ENCODE measurements around the gene CCDC136.

Gene CCDC136

DNA sequence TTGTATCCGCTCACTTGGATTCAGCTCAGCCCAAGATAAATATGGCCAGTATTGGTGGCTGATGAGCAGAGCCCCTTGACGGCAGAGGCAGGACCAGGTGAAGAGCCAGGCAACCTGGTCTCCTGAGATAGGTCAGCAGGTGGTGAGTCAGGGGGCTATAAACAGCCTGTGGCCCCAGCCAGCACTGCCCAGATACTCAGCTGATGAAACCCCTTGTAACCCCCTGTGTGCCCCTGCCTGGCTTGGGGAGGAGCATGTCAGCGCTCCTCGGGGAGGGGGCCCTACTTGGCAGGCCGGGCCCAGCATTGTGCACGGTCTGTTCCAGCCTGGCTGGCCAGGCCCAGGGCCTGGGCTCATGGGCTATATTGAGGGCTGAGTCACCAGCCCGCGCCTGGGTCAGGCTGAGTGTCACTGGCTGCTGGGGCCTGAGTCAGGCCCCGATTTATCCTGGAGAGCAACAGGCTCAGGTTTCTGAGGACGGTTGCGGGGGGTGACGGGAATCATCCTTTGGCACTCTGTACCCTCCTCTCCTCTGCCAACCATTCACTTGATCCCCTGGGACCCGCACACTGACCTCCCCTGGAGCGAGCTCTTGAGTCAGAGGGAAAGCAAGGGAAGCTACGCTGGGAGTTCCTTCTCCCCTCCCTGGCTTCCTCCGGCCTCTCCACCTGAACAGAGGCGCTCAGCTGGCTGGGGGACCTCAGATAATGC is 35.6 kb downstream of the CCDC136 start:
- no peaks in the 10 kb centered on the region for H4K20me1 ChIP-seq (ENCODE audit: insufficient read depth, low read length, poor library complexity, severe bottlenecking)

GRCh38 chr7:128827971-128828711 is 36.4 kb downstream of the CCDC136 start:
- TF ChIP-seq, protein P1, sequence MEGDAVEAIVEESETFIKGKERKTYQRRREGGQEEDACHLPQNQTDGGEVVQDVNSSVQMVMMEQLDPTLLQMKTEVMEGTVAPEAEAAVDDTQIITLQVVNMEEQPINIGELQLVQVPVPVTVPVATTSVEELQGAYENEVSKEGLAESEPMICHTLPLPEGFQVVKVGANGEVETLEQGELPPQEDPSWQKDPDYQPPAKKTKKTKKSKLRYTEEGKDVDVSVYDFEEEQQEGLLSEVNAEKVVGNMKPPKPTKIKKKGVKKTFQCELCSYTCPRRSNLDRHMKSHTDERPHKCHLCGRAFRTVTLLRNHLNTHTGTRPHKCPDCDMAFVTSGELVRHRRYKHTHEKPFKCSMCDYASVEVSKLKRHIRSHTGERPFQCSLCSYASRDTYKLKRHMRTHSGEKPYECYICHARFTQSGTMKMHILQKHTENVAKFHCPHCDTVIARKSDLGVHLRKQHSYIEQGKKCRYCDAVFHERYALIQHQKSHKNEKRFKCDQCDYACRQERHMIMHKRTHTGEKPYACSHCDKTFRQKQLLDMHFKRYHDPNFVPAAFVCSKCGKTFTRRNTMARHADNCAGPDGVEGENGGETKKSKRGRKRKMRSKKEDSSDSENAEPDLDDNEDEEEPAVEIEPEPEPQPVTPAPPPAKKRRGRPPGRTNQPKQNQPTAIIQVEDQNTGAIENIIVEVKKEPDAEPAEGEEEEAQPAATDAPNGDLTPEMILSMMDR (conservative IDR thresholded peaks at IDR 0.05; ENCODE audit: low read length) = no peak
- TF ChIP-seq EZH2phosphoT487 (IDR thresholded peaks at IDR 0.05; ENCODE audit: borderline replicate concordance) = no peak
- Histone ChIP-seq H3K9ac (ENCODE audit: low read depth, low read length, poor library complexity, severe bottlenecking) (no peak overlapping the region), H3K4me2 (ENCODE audit: low read depth, low read length, poor library complexity, severe bottlenecking) (no peak overlapping the region), H3K79me2 (ENCODE audit: insufficient read depth, low read length) (peaks cover 11% of the 10 kb centered on the region), H3K4me1 (ENCODE audit: insufficient read depth, low read length, poor library complexity, severe bottlenecking) (peaks cover 21% of the 10 kb centered on the region), H3K4me3 (ENCODE audit: low read length, poor library complexity, severe bottlenecking) (no peak overlapping the region), H3F3A (ENCODE audit: low read depth) (no peaks in the 10 kb centered on the region), H3K9me2 (replicated peaks; ENCODE audit: low read depth, low read length) (no peaks in the 10 kb centered on the region), H2AFZ (ENCODE audit: low read length) (no peak overlapping the region), H4K20me1 (ENCODE audit: insufficient read depth, low read length, poor library complexity, severe bottlenecking) (no peaks in the 10 kb centered on the region), H3K36me3 (ENCODE audit: insufficient read depth, low read length) (no peaks in the 10 kb centered on the region), H3K9me3 (ENCODE audit: insufficient read depth, low read depth, low read length) (no peaks in the 10 kb centered on the region), H3K27me3 (ENCODE audit: insufficient read depth, low read length, poor library complexity, severe bottlenecking) (no peaks in the 10 kb centered on the region)

More for the DNA sequence above, 35.6 kb downstream of the CCDC136 start:
- H3K4me2 ChIP-seq (ENCODE audit: low read depth, low read length, poor library complexity, severe bottlenecking) = no peak overlapping the region
- no peak overlapping the region for H3K9ac ChIP-seq (ENCODE audit: low read depth, low read length, poor library complexity, severe bottlenecking)
- no peaks in the 10 kb centered on the region for H3K9me2 ChIP-seq (replicated peaks; ENCODE audit: low read depth, low read length)
- H3K9me3 ChIP-seq (ENCODE audit: insufficient read depth, low read depth, low read length) = no peaks in the 10 kb centered on the region
- H3K4me1 ChIP-seq (ENCODE audit: insufficient read depth, low read length, poor library complexity, severe bottlenecking) = peaks cover 14% of the 10 kb centered on the region
- TF ChIP-seq, protein P1 (conservative IDR thresholded peaks at IDR 0.05; ENCODE audit: low read length) = no peak
- TF ChIP-seq EZH2phosphoT487 (IDR thresholded peaks at IDR 0.05; ENCODE audit: borderline replicate concordance) = no peak
- no peaks in the 10 kb centered on the region for H3K36me3 ChIP-seq (ENCODE audit: insufficient read depth, low read length)
- H2AFZ ChIP-seq (ENCODE audit: low read length) = no peak overlapping the region
- H3K4me3 ChIP-seq (ENCODE audit: low read length, poor library complexity, severe bottlenecking) = no peak overlapping the region
- H3K79me2 ChIP-seq (ENCODE audit: insufficient read depth, low read length) = peaks cover 11% of the 10 kb centered on the region
- no peaks in the 10 kb centered on the region for H3K27me3 ChIP-seq (ENCODE audit: insufficient read depth, low read length, poor library complexity, severe bottlenecking)
- H3F3A ChIP-seq (ENCODE audit: low read depth) = no peaks in the 10 kb centered on the region

- TF ChIP-seq EZH2phosphoT487 (IDR thresholded peaks at IDR 0.05; ENCODE audit: borderline replicate concordance) = no peak
- TF ChIP-seq, protein P1 (conservative IDR thresholded peaks at IDR 0.05; ENCODE audit: low read length) = no peak
- H3K4me1 ChIP-seq (ENCODE audit: insufficient read depth, low read length, poor library complexity, severe bottlenecking) = peaks cover 29% of the 10 kb centered on the region
- H4K20me1 ChIP-seq (ENCODE audit: insufficient read depth, low read length, poor library complexity, severe bottlenecking) = no peaks in the 10 kb centered on the region
- no peak overlapping the region for H3K9ac ChIP-seq (ENCODE audit: low read depth, low read length, poor library complexity, severe bottlenecking)
- H3K36me3 ChIP-seq (ENCODE audit: insufficient read depth, low read length) = no peaks in the 10 kb centered on the region
- peaks cover 11% of the 10 kb centered on the region for H3K79me2 ChIP-seq (ENCODE audit: insufficient read depth, low read length)
- no peak overlapping the region for H2AFZ ChIP-seq (ENCODE audit: low read length)
- H3K9me2 ChIP-seq (replicated peaks; ENCODE audit: low read depth, low read length) = no peaks in the 10 kb centered on the region
- no peak overlapping the region for H3K4me2 ChIP-seq (ENCODE audit: low read depth, low read length, poor library complexity, severe bottlenecking)
- H3K27me3 ChIP-seq (ENCODE audit: insufficient read depth, low read length, poor library complexity, severe bottlenecking) = no peaks in the 10 kb centered on the region
- 0 out of 2 replicates have a peak, but pooled peaks cover 1% of the 10 kb centered on the region for H3F3A ChIP-seq (ENCODE audit: low read depth)
- H3K4me3 ChIP-seq (ENCODE audit: low read length, poor library complexity, severe bottlenecking) = no peak overlapping the region
- no peaks in the 10 kb centered on the region for H3K9me3 ChIP-seq (ENCODE audit: insufficient read depth, low read depth, low read length)
Measured at GRCh38 chr7:128829391-128830166, 37.8 kb downstream of the CCDC136 start.

Data from Loucy (cell line).